SU-DHL-6 (cell line): ENCODE measurements around the gene UBE2D1.

ENCODE experiments used
- EZH2phosphoT487 ChIP-seq: fragments of 200-600 bp; sonication (generic), shearing (Covaris generic); conservative IDR thresholded peaks from 2 replicates; pipeline ENCODE4 v1.6.1; 2018; ENCODE audit warnings: mild to moderate bottlenecking, antibody characterized with exemption, low read length, moderate library complexity, mixed read lengths
- TF ChIP-seq, protein P1 (sequence below): fragments of 200-600 bp; sonication (generic); IDR thresholded peaks from one replicate; pipeline ENCODE4 v1.5.1; 2017; ENCODE audit warnings: antibody characterized with exemption, mild to moderate bottlenecking, low read length, moderate library complexity; ENCODE audit not compliant: insufficient read depth, poor library complexity, severe bottlenecking

DNA sequence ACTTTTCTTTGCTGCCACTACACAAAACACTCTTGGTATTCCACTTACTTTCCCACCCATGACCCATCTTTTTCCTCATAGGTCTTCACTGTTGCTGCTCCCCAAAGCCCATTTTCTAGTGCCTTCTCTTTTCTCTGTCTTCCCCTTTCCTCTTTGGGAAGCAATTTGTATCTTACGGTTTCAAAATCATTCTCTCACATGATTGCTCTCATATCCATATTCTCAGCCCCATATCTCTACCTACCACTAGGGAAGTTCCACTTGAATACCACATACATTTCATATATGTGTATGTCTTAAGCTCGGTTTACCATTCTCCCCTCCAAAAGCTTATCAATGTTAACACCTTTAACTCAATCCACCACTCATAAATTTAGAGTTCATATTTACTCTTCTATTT is 3.2 kb upstream of the UBE2D1 start:
- TF ChIP-seq, protein P1, sequence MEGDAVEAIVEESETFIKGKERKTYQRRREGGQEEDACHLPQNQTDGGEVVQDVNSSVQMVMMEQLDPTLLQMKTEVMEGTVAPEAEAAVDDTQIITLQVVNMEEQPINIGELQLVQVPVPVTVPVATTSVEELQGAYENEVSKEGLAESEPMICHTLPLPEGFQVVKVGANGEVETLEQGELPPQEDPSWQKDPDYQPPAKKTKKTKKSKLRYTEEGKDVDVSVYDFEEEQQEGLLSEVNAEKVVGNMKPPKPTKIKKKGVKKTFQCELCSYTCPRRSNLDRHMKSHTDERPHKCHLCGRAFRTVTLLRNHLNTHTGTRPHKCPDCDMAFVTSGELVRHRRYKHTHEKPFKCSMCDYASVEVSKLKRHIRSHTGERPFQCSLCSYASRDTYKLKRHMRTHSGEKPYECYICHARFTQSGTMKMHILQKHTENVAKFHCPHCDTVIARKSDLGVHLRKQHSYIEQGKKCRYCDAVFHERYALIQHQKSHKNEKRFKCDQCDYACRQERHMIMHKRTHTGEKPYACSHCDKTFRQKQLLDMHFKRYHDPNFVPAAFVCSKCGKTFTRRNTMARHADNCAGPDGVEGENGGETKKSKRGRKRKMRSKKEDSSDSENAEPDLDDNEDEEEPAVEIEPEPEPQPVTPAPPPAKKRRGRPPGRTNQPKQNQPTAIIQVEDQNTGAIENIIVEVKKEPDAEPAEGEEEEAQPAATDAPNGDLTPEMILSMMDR = no peak
- no peak for TF ChIP-seq EZH2phosphoT487
